ENCODE data around the gene WDR88.
"Not testable (repeated sequence)": the region's sequence is repeated elsewhere in the genome, so short reads cannot be mapped to it uniquely, and the experiment has no call there.

WDR88 gene

GRCh38 chr19:33130433-33130832 is 1.5 kb upstream of the WDR88 start:
- DNase-seq, result no peak

GRCh38 chr19:33132425-33132824 is 511 bp downstream of the WDR88 start:
- no peak for DNase-seq

- DNase-seq, result no peak
These were observed 1.6 kb downstream of the WDR88 start for GRCh38 chr19:33133438-33134031.

- peak; percentile 46 to 48 for DNase-seq
These were observed 2.7 kb downstream of the WDR88 start for GRCh38 chr19:33134571-33135041.

GRCh38 chr19:33139165-33139564 is 7.3 kb downstream of the WDR88 start:
- DNase-seq, result no peak

- peak; percentile 67 to 74 for DNase-seq
These were observed 12.0 kb downstream of the WDR88 start for GRCh38 chr19:33143897-33144405.

GRCh38 chr19:33146209-33146608 is 14.3 kb downstream of the WDR88 start:
- DNase-seq, result no peak

- DNase-seq, result no peak
These were observed 15.6 kb downstream of the WDR88 start for GRCh38 chr19:33147538-33147937.

GRCh38 chr19:33150852-33151518 is 19.1 kb downstream of the WDR88 start:
- DNase-seq, result no peak

GRCh38 chr19:33152176-33152575 is 20.3 kb downstream of the WDR88 start:
- no peak for DNase-seq

GRCh38 chr19:33152625-33153024 is 20.7 kb downstream of the WDR88 start:
- DNase-seq, result not testable (repeated sequence)

- DNase-seq, result not testable (repeated sequence)
These were observed 22.4 kb downstream of the WDR88 start for GRCh38 chr19:33154313-33154712.

- DNase-seq, result no peak
These were observed 24.4 kb downstream of the WDR88 start for GRCh38 chr19:33156334-33156733.

- no peak for DNase-seq
These were observed 26.0 kb downstream of the WDR88 start for GRCh38 chr19:33157906-33158305.

GRCh38 chr19:33158365-33158764 is 26.5 kb downstream of the WDR88 start:
- DNase-seq, result no peak

- no peak for DNase-seq
These were observed 27.2 kb downstream of the WDR88 start for GRCh38 chr19:33159149-33159548.

GRCh38 chr19:33159893-33160292 is 28.0 kb downstream of the WDR88 start:
- DNase-seq, result no peak

- DNase-seq, result no peak
These were observed 29.3 kb downstream of the WDR88 start for GRCh38 chr19:33161201-33161600.

- no peak for DNase-seq
These were observed 31.6 kb downstream of the WDR88 start for GRCh38 chr19:33163481-33163880.

- not testable (repeated sequence) for DNase-seq
These were observed 34.1 kb downstream of the WDR88 start for GRCh38 chr19:33166037-33166436.

GRCh38 chr19:33167438-33167837 is 35.5 kb downstream of the WDR88 start:
- no peak for DNase-seq

- no peak for DNase-seq
These were observed 36.6 kb downstream of the WDR88 start for GRCh38 chr19:33168528-33168927.

- no peak for DNase-seq
These were observed 39.4 kb downstream of the WDR88 start for GRCh38 chr19:33171222-33171795.

- DNase-seq, result no peak
These were observed 40.0 kb downstream of the WDR88 start for GRCh38 chr19:33171916-33172359.

Data from CD4-positive, alpha-beta T cell treated with Interleukin-4 for 1 hour (primary cell).